ENCODE measurements around the gene SEMA6B. TPM values are rescaled to one million over a fixed set of nuclear protein-coding genes. Genes with fewer than 3 reads are reported as not detected.

Gene SEMA6B
- total and polyA plus RNA-seq, 8 donors: 1.2 to 6.7 (median 2.0) TPM; not detected in 1

GRCh38 chr19:4602915-4603314 lies 43.4 kb upstream of the SEMA6B start:
- Histone ChIP-seq H3K27ac (no peak overlapping the region), H3K4me3 (no peak overlapping the region), H3K36me3 (no peaks in the 10 kb centered on the region), H3K27me3 (peaks cover 6 to 77% (median 50%) of the 10 kb centered on the region in 3 donors), H3K9me3 (no peaks in the 10 kb centered on the region), H3K4me1 (peaks cover 9 to 18% (median 16%) of the 10 kb centered on the region in 4 donors)
- intact Hi-C loops (cut with DNase I; ENCODE audit: low total_unique reads): no loop called here
- 86 to 97% (median 95%) methylated on average over 1 of the region's 1 CpG for WGBS, 5 donors
- no peak for TF ChIP-seq EP300 (IDR thresholded peaks at IDR 0.05)
- TF ChIP-seq POLR2A (IDR thresholded peaks at IDR 0.05): no peak
- no peak for TF ChIP-seq POLR2AphosphoS5 (IDR thresholded peaks at IDR 0.05)
- TF ChIP-seq, protein P1, sequence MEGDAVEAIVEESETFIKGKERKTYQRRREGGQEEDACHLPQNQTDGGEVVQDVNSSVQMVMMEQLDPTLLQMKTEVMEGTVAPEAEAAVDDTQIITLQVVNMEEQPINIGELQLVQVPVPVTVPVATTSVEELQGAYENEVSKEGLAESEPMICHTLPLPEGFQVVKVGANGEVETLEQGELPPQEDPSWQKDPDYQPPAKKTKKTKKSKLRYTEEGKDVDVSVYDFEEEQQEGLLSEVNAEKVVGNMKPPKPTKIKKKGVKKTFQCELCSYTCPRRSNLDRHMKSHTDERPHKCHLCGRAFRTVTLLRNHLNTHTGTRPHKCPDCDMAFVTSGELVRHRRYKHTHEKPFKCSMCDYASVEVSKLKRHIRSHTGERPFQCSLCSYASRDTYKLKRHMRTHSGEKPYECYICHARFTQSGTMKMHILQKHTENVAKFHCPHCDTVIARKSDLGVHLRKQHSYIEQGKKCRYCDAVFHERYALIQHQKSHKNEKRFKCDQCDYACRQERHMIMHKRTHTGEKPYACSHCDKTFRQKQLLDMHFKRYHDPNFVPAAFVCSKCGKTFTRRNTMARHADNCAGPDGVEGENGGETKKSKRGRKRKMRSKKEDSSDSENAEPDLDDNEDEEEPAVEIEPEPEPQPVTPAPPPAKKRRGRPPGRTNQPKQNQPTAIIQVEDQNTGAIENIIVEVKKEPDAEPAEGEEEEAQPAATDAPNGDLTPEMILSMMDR (IDR thresholded peaks at IDR 0.05): no peak
- no peak for DNase-seq

DNA sequence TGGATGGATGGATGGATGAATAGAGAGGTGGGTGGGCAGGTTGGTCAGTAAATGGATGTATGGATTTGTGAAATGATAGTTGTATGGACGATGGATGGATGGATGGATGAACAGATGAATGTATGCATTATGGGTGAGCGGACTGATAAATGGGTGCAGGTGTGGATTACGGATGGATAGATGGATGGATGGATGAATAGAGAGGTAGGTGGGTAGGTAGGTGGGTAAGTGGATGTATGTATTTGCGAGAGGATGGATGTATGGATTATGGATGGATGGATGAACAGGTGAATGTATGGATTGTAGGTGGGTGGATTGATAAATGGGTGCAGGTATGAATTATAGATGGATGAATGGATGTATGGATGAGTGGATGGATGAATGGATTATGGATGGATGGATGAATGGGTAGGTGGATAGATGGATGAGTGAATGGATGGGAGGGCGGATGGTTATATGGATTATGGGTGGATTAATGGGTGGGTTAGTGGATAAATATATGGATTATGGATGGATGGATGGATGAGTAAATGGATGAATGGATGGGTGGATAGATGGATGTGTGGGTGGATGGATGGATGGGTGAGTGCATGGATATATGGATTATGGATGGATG lies 42.8 kb upstream of the SEMA6B start:
- no peak for DNase-seq
- Histone ChIP-seq H3K4me1 (peaks cover 9 to 24% (median 18%) of the 10 kb centered on the region in 4 donors), H3K9me3 (no peaks in the 10 kb centered on the region), H3K27me3 (peaks cover 6 to 81% (median 53%) of the 10 kb centered on the region in 3 donors), H3K27ac (no peak overlapping the region), H3K36me3 (no peaks in the 10 kb centered on the region), H3K4me3 (no peak overlapping the region)
- TF ChIP-seq, protein P1 (IDR thresholded peaks at IDR 0.05): no peak
- TF ChIP-seq POLR2A (IDR thresholded peaks at IDR 0.05): no peak
- TF ChIP-seq EP300 (IDR thresholded peaks at IDR 0.05): no peak
- no peak for TF ChIP-seq POLR2AphosphoS5 (IDR thresholded peaks at IDR 0.05)
- WGBS, 5 donors: 87 to 91% (median 90%) methylated on average over 5 of the region's 5 CpGs
- intact Hi-C loops (cut with DNase I; ENCODE audit: low total_unique reads): no loop called here

- TF ChIP-seq POLR2AphosphoS5 (IDR thresholded peaks at IDR 0.05): no peak
- TF ChIP-seq, protein P1 (IDR thresholded peaks at IDR 0.05): no peak
- TF ChIP-seq POLR2A (IDR thresholded peaks at IDR 0.05): no peak
- no peak for TF ChIP-seq EP300 (IDR thresholded peaks at IDR 0.05)
- H3K4me3 ChIP-seq: no peak overlapping the region
- intact Hi-C loops (cut with DNase I; ENCODE audit: low total_unique reads): no loop called here
- 62 to 76% (median 68%) methylated on average over 4 to 5 of the region's 5 CpGs for WGBS, 5 donors
- H3K27ac ChIP-seq: no peak overlapping the region
- DNase-seq: no peak
- H3K27me3 ChIP-seq: peaks cover 6 to 81% (median 53%) of the 10 kb centered on the region in 3 donors
- H3K4me1 ChIP-seq: peaks cover 4 to 19% (median 11%) of the 10 kb centered on the region in 4 donors
- H3K9me3 ChIP-seq: no peaks in the 10 kb centered on the region
- no peaks in the 10 kb centered on the region for H3K36me3 ChIP-seq
These were observed 41.4 kb upstream of the SEMA6B start for GRCh38 chr19:4600893-4601292.

DNA sequence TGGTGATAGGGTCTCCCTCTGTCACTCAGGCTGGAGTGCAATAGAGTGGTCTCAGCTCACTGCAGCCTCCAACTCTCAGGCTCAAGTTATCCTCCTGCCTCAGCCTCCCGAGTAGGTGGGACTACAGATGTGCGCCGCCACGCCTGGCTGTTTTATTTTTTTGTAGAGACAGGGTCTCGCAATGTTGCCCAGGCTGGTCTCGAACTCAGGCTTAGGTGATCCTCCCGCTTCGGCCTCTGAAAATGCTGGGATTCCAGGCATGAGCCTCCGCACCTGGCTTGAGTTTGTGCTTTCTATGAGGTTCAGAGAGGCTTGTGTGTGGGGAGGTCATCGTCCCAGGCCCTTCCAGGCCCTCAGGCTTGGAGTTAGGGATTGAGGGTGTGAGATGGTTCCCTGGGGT lies 40.6 kb upstream of the SEMA6B start:
- Histone ChIP-seq H3K9me3 (no peaks in the 10 kb centered on the region), H3K27ac (no peak overlapping the region), H3K27me3 (peaks cover 6 to 81% (median 49%) of the 10 kb centered on the region in 3 donors), H3K4me1 (peaks cover 4 to 19% (median 11%) of the 10 kb centered on the region in 4 donors), H3K4me3 (no peak overlapping the region), H3K36me3 (no peaks in the 10 kb centered on the region)
- no peak for TF ChIP-seq POLR2A (IDR thresholded peaks at IDR 0.05)
- TF ChIP-seq, protein P1 (IDR thresholded peaks at IDR 0.05): no peak
- no peak for TF ChIP-seq POLR2AphosphoS5 (IDR thresholded peaks at IDR 0.05)
- TF ChIP-seq EP300 (IDR thresholded peaks at IDR 0.05): no peak
- WGBS, 5 donors: 82 to 90% (median 87%) methylated on average over 10 of the region's 10 CpGs
- no peak for DNase-seq
- intact Hi-C loops (cut with DNase I; ENCODE audit: low total_unique reads): no loop called here

Data from stomach (tissue), 9 donors.